Fibroblast of the aortic adventitia (primary cell): Measurements from ENCODE around the gene TMEM50A. TPM values are rescaled to one million over a fixed set of nuclear protein-coding genes. Genes with fewer than 3 reads are reported as not detected.
A peak's percentile ranks its signal among the peaks of the same experiment; 100 is the strongest.
"Not testable (repeated sequence)": the region's sequence is repeated elsewhere in the genome, so short reads cannot be mapped to it uniquely, and the experiment has no call there.

Source experiments
- DNase-seq: peaks from one replicate; pipeline ENCODE4 v3.0.0-alpha.2; 2010; ENCODE audit warnings: low read depth
- H3K4me3 ChIP-seq: 2 replicates; pipeline ENCODE4 v1.5.1; 2011; ENCODE audit warnings: low read depth, mild to moderate bottlenecking, control low read depth, low read length, moderate library complexity
- total RNA-seq: library from RNA; depleted of rRNA; stranded (reverse); fragments of >200 nt; gene quantifications from 2 replicates; pipeline ENCODE4 v1.2.3, GENCODE V29; 2012; ENCODE audit warnings: low replicate concordance
- TF ChIP-seq, protein P1 (sequence below): IDR thresholded peaks from 2 replicates; pipeline ENCODE4 v1.5.1; 2011; ENCODE audit warnings: mild to moderate bottlenecking, low read length, control low read depth, inconsistent platforms; ENCODE audit not compliant: insufficient read depth

The TMEM50A gene
- total RNA-seq, 1 donor, result 161 TPM

DNA sequence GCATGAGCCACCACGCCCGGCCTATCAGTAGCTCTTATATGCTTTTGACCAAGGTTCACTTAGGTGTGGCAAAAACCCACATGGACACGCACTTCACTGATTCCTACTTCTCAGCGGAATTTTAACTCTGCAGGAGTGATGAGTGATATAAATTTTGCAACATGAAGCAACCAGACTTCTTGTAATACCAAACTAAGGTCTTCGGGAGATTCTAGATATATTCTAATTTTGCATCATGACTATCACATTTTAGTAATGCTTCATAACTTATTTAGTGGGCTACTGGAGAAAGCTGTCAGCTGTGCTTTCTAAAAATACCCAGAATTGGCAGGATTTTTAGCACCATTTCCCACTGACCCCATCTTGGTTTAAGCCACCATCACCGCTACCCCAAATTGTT, 54.7 kb downstream of the TMEM50A start:
- no peak overlapping the region for H3K4me3 ChIP-seq
- no peak for DNase-seq
- TF ChIP-seq, protein P1, sequence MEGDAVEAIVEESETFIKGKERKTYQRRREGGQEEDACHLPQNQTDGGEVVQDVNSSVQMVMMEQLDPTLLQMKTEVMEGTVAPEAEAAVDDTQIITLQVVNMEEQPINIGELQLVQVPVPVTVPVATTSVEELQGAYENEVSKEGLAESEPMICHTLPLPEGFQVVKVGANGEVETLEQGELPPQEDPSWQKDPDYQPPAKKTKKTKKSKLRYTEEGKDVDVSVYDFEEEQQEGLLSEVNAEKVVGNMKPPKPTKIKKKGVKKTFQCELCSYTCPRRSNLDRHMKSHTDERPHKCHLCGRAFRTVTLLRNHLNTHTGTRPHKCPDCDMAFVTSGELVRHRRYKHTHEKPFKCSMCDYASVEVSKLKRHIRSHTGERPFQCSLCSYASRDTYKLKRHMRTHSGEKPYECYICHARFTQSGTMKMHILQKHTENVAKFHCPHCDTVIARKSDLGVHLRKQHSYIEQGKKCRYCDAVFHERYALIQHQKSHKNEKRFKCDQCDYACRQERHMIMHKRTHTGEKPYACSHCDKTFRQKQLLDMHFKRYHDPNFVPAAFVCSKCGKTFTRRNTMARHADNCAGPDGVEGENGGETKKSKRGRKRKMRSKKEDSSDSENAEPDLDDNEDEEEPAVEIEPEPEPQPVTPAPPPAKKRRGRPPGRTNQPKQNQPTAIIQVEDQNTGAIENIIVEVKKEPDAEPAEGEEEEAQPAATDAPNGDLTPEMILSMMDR, result no peak

DNA sequence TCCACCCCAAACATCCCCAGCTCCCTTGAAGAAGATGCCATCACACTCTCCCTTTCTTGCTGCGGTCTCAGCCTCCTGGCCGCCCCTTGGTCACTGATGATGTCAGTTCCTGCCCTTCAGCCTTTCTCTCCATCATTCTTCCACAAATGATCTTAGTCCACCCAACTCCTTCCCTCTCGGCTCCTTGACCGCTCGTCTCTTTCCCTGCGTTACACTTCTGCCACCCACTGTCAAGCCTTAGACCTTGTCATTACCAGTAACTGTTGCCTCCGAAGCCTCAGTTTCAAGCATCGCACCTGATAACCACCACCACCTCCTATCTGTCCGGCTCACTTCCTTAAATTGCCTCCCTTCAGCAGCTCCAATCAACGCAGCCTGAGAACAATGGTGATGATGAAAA, 59.4 kb downstream of the TMEM50A start:
- not testable (repeated sequence) for H3K4me3 ChIP-seq, DNase-seq

DNA sequence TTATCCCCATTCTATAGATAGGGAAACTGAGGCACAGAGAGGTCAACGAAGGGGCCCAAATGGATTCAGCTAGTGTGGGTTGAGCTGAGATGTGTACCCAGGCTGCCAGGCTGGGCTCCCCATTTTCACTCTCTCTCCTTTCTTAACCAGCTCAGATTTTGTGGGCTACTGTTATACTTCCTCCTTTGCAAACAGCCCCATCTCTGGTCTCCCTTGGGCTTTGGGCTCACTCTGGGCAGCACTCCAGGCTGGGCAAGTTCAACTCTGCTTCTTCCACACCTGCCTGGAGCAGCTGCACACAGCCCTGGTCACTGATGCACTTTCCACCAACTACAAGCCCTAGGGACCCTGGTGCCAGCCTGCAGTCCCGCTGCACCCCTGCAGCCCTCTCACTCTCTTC, 59.9 kb downstream of the TMEM50A start:
- not testable (repeated sequence) for H3K4me3 ChIP-seq, DNase-seq

DNA sequence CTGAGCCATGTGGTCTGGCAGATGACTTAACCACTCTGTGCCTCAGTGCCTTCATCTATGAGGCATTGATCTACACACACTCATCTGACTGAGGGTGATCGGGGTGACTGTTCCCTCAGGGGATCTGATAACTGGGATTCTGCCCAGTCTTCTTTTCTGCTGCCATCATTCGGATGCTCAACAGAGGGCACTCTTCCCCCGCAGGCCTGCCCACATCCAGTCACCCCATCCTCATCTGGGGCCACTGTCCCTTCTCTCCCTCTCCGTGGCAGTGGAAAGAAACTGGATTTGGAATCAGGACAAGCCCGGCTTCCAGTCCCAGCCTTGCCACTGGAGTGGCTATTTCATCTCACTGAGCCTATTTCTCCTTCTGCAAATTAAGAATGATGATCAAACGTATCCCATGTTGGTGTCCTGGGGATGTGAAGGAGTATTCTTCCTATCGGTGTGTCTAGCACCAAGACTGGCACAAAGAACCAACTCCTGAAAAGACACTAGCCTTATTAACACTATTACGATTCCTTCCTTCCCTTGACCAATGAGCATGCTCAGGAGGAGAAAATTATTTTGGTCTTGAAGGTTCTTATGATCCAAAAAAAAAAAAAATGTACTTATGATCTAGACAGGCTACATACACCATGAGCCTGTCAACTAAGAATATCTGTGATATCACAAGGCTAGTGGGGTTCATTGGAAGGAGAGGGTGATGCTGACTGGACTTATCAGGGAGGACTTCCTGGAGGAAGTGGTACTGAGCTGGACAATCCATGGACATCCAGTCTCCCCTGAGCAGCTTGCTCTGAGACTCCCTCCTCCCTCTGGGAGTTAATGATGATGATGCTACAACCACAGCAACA, 65.0 kb downstream of the TMEM50A start:
- TF ChIP-seq, protein P1, result peak; percentile 28
- not testable (repeated sequence) for H3K4me3 ChIP-seq, DNase-seq

DNA sequence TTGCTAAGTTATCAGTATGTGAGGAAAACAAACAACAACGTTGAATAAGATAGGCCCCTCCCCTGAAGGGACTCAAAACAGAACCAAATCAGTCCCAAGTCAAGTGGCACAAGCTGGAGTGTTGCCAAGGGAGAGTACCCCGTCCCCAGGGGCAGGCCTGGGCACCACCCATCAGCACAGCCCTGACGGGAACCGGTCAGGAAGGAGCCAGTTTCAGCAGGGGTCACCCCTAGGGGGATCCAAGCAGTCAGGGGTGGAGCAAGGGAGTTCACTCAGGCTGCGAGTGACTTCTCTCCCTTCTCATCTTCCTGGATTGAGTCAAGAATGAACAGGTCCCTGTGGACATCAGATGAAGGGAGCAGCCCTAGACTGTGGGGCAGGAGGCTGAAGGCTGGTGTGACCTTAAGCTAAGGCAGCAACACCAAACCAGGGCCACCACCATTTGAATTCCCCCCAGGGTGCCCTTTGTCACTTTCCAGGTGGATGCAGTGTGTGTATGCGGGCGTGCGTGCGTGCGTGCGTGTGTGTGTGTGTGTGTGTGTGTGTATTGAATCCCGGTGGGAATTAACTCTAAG, 67.7 kb downstream of the TMEM50A start:
- H3K4me3 ChIP-seq, result not testable (repeated sequence)

DNA sequence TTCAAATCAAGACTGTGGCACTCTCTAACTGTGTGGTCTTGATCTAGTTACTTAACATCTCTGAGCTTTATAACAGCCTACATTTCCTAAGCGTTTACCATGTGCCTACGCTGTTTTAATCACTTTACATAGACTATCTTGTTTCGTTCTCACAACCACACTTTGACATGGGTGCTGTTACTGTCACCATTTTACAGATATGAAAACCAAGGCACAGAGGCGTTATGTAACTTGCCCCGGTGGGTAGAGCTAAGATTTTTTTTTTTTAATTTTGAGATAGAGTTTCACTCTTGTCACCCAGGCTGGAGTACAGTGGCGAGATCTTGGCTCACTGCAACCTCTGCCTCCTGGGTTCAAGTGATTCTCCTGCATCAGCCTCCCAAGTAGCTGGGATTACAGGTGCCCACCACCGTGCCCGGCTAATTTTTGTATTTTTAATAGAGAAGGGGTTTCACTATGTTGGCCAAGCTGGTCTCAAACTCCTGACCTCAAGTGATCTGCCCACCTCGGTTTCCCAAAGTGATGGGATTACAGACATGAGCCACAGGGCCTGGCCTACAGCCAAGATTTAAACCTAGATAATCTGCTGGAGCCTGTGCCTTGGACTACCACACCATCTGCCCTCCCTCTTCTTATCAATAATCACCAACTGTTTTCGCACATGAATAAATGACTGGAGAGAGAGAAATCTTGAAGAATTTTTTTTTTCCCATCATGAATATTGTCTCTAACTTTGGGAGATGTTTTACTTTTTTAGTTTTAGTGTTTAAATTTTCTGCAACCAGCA, 71.7 kb downstream of the TMEM50A start:
- not testable (repeated sequence) for DNase-seq, H3K4me3 ChIP-seq

More for the DNA sequence above, 67.7 kb downstream of the TMEM50A start:
- not testable (repeated sequence) for DNase-seq

Other genes with a start within 250 kb of the TMEM50A start
- 44.7 and 227 TPM in 2 replicates for gene SYF2, start 105.8 kb upstream of the TMEM50A start, total RNA-seq
- 51.2 and 174 TPM in 2 replicates for gene RSRP1, start 90.9 kb upstream of the TMEM50A start, total RNA-seq
- not detected in 2 replicates for gene RHD, start 65.8 kb upstream of the TMEM50A start, total RNA-seq
- gene RHCE, start 82.5 kb downstream of the TMEM50A start, total RNA-seq, result 0.27 and 0.33 TPM in 2 replicates
- 17.3 and 23.4 TPM in 2 replicates for gene MACO1, start 92.6 kb downstream of the TMEM50A start, total RNA-seq
- gene LDLRAP1, start 205.3 kb downstream of the TMEM50A start, total RNA-seq, result 5.3 and 12.4 TPM in 2 replicates